ENCODE data around the gene B3GALT6. TPM values are rescaled to one million over a fixed set of nuclear protein-coding genes. Genes with fewer than 3 reads are reported as not detected.
A peak's percentile ranks its signal among the peaks of the same experiment; 100 is the strongest.
"Not testable (repeated sequence)": the region's sequence is repeated elsewhere in the genome, so short reads cannot be mapped to it uniquely, and the experiment has no call there.

The B3GALT6 gene
- total RNA-seq, 1 donor from 2014 or later, result 43.2 TPM

- no peak overlapping the region for H3K4me3 Mint-ChIP-seq (ENCODE audit: unreplicated experiment)
- no peaks in the 10 kb centered on the region for H3K4me1 Mint-ChIP-seq (ENCODE audit: unreplicated experiment)
- H3K27me3 Mint-ChIP-seq (ENCODE audit: unreplicated experiment), result peaks cover 6% of the 10 kb centered on the region
- no peaks in the 10 kb centered on the region for H3K36me3 Mint-ChIP-seq (ENCODE audit: low read depth, unreplicated experiment)
- no peaks in the 10 kb centered on the region for H3K9me3 Mint-ChIP-seq (ENCODE audit: unreplicated experiment)
- TF ChIP-seq CTCF (IDR thresholded peaks at IDR 0.05; ENCODE audit: unreplicated experiment), result no peak
- H3K27ac Mint-ChIP-seq (ENCODE audit: unreplicated experiment), result no peak overlapping the region
- peak; percentile 3 for DNase-seq (ENCODE audit: low spot score)
Measured at GRCh38 chr1:1185101-1185765, 46.8 kb upstream of the B3GALT6 start.

DNA sequence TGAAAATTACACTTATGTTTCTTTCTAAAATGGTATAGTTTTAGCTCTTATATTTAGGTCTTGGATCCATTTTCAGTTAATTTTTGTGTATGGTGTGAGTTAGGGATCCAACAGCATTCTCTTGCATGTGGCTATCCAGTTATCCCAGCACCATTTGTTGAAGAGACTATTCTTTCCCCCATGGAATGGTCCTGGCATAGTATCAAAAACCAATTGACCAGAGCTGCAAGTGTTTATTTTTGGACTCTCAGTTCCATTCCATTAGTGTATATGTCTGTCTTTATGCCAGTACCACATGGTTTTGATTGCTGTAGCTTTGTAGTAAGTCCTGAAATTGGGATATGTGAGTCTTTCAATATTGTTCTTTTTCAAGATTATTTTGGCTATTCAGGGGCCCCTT is 44.1 kb upstream of the B3GALT6 start:
- H3K4me1 Mint-ChIP-seq (ENCODE audit: unreplicated experiment), result no peaks in the 10 kb centered on the region
- H3K4me3 Mint-ChIP-seq (ENCODE audit: unreplicated experiment), result no peak overlapping the region
- no peak for TF ChIP-seq CTCF (IDR thresholded peaks at IDR 0.05; ENCODE audit: unreplicated experiment)

GRCh38 chr1:1189111-1189510 is 42.9 kb upstream of the B3GALT6 start:
- no peak for DNase-seq (ENCODE audit: low spot score)
- peaks cover 7% of the 10 kb centered on the region for H3K9me3 Mint-ChIP-seq (ENCODE audit: unreplicated experiment)
- no peak overlapping the region for H3K4me3 Mint-ChIP-seq (ENCODE audit: unreplicated experiment)
- H3K36me3 Mint-ChIP-seq (ENCODE audit: low read depth, unreplicated experiment), result peaks cover 6% of the 10 kb centered on the region
- TF ChIP-seq CTCF (IDR thresholded peaks at IDR 0.05; ENCODE audit: unreplicated experiment), result no peak
- no peak overlapping the region for H3K27ac Mint-ChIP-seq (ENCODE audit: unreplicated experiment)
- peaks cover 4% of the 10 kb centered on the region for H3K27me3 Mint-ChIP-seq (ENCODE audit: unreplicated experiment)
- no peaks in the 10 kb centered on the region for H3K4me1 Mint-ChIP-seq (ENCODE audit: unreplicated experiment)

More for the DNA sequence above, 44.1 kb upstream of the B3GALT6 start:
- H3K36me3 Mint-ChIP-seq (ENCODE audit: low read depth, unreplicated experiment), result peaks cover 6% of the 10 kb centered on the region
- H3K27me3 Mint-ChIP-seq (ENCODE audit: unreplicated experiment), result peaks cover 4% of the 10 kb centered on the region
- peaks cover 7% of the 10 kb centered on the region for H3K9me3 Mint-ChIP-seq (ENCODE audit: unreplicated experiment)
- no peak overlapping the region for H3K27ac Mint-ChIP-seq (ENCODE audit: unreplicated experiment)
- DNase-seq (ENCODE audit: low spot score), result no peak

GRCh38 chr1:1191734-1192133 is 40.3 kb upstream of the B3GALT6 start:
- H3K36me3 Mint-ChIP-seq (ENCODE audit: low read depth, unreplicated experiment), result peaks cover 14% of the 10 kb centered on the region
- H3K27me3 Mint-ChIP-seq (ENCODE audit: unreplicated experiment), result peaks cover 8% of the 10 kb centered on the region
- no peak overlapping the region for H3K4me3 Mint-ChIP-seq (ENCODE audit: unreplicated experiment)
- H3K9me3 Mint-ChIP-seq (ENCODE audit: unreplicated experiment), result peaks cover 7% of the 10 kb centered on the region
- no peak for DNase-seq (ENCODE audit: low spot score)
- no peaks in the 10 kb centered on the region for H3K4me1 Mint-ChIP-seq (ENCODE audit: unreplicated experiment)
- TF ChIP-seq CTCF (IDR thresholded peaks at IDR 0.05; ENCODE audit: unreplicated experiment), result no peak
- H3K27ac Mint-ChIP-seq (ENCODE audit: unreplicated experiment), result no peak overlapping the region

- no peak overlapping the region for H3K4me3 Mint-ChIP-seq (ENCODE audit: unreplicated experiment)
- peaks cover 8% of the 10 kb centered on the region for H3K27me3 Mint-ChIP-seq (ENCODE audit: unreplicated experiment)
- no peak for TF ChIP-seq CTCF (IDR thresholded peaks at IDR 0.05; ENCODE audit: unreplicated experiment)
- H3K9me3 Mint-ChIP-seq (ENCODE audit: unreplicated experiment), result peaks cover 7% of the 10 kb centered on the region
- H3K36me3 Mint-ChIP-seq (ENCODE audit: low read depth, unreplicated experiment), result peaks cover 14% of the 10 kb centered on the region
- no peaks in the 10 kb centered on the region for H3K4me1 Mint-ChIP-seq (ENCODE audit: unreplicated experiment)
- no peak for DNase-seq (ENCODE audit: low spot score)
- no peak overlapping the region for H3K27ac Mint-ChIP-seq (ENCODE audit: unreplicated experiment)
Measured at GRCh38 chr1:1194723-1195122, 37.3 kb upstream of the B3GALT6 start.

GRCh38 chr1:1195726-1196125 is 36.3 kb upstream of the B3GALT6 start:
- H3K27ac Mint-ChIP-seq (ENCODE audit: unreplicated experiment); H3K4me3 Mint-ChIP-seq (ENCODE audit: unreplicated experiment); DNase-seq (ENCODE audit: low spot score); H3K9me3 Mint-ChIP-seq (ENCODE audit: unreplicated experiment); H3K27me3 Mint-ChIP-seq (ENCODE audit: unreplicated experiment); H3K4me1 Mint-ChIP-seq (ENCODE audit: unreplicated experiment): not testable (repeated sequence)
- peaks cover 14% of the 10 kb centered on the region for H3K36me3 Mint-ChIP-seq (ENCODE audit: low read depth, unreplicated experiment)

Data from endothelial cell (in vitro differentiated cells).